Transverse colon (tissue), 4 donors: ENCODE data around the gene DAND5.

Source experiments
- POLR2A ChIP-seq: fragments of 450-650 bp; IDR thresholded peaks from one replicate; pipeline ENCODE4 v1.6.1; 2016; ENCODE audit warnings: antibody characterized with exemption, mild to moderate bottlenecking, moderate library complexity
- POLR2AphosphoS5 ChIP-seq, 3 donors: sonication (generic); formaldehyde crosslinking; IDR thresholded peaks; one replicate each; pipeline ENCODE4 v1.6.1; 2016; ENCODE audit warnings: antibody characterized with exemption in 3 of 3
- TF ChIP-seq, protein P1 (sequence below), 5 experiments: fragments of 200-600 bp in 3 of 5; fragments of 450-650 bp in 2 of 5; sonication (generic) in 3 of 5; IDR thresholded peaks; 1 replicate in 2 of 5; 2 replicates in 3 of 5; pipeline ENCODE4 v1.5.1; 2016 to 2017; ENCODE audit warnings: antibody characterized with exemption in 5 of 5, inconsistent platforms in 3 of 5, mild to moderate bottlenecking in 2 of 5, moderate library complexity in 1 of 5

DNA sequence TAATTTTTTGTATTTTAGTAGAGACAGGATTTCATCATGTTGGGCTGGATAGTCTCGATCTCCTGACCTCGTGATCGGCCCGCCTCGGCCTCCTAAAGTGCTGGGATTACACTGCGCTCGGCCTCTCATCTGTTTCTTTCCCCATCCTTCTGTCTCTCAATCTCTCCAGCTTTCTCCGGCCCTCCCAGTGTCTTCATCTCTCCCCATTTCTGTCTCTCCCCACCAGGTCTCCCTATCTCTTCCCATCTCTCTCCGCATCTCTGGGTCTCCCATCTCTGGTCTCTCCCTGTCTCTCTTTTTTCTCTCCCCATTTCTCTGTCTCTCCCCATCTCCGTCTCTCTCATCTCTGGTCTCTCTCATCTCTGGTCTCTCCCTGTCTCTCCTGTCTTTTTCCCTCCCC, 13.7 kb downstream of the DAND5 start:
- no peak for TF ChIP-seq POLR2A
- TF ChIP-seq, protein P1, sequence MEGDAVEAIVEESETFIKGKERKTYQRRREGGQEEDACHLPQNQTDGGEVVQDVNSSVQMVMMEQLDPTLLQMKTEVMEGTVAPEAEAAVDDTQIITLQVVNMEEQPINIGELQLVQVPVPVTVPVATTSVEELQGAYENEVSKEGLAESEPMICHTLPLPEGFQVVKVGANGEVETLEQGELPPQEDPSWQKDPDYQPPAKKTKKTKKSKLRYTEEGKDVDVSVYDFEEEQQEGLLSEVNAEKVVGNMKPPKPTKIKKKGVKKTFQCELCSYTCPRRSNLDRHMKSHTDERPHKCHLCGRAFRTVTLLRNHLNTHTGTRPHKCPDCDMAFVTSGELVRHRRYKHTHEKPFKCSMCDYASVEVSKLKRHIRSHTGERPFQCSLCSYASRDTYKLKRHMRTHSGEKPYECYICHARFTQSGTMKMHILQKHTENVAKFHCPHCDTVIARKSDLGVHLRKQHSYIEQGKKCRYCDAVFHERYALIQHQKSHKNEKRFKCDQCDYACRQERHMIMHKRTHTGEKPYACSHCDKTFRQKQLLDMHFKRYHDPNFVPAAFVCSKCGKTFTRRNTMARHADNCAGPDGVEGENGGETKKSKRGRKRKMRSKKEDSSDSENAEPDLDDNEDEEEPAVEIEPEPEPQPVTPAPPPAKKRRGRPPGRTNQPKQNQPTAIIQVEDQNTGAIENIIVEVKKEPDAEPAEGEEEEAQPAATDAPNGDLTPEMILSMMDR (IDR thresholded peaks at IDR 0.05), result no peak
- no peak for TF ChIP-seq POLR2AphosphoS5 (IDR thresholded peaks at IDR 0.05)
